IPS-18c (cell line): ENCODE data around the gene DRGX.

Experiments
- H3K4me3 ChIP-seq: 2 replicates; pipeline ENCODE4 v1.7.0; 2013; ENCODE audit warnings: low read depth, mild to moderate bottlenecking, low read length, moderate library complexity; ENCODE audit not compliant: insufficient read depth
- H3K9me3 ChIP-seq: one replicate; pipeline ENCODE4 v1.6.1; 2013; ENCODE audit warnings: mild to moderate bottlenecking, low read length, moderate library complexity; ENCODE audit not compliant: control insufficient read depth, insufficient read depth

Gene DRGX

GRCh38 chr10:49322371-49323170 lies 73.3 kb downstream of the DRGX start:
- no peaks in the 10 kb centered on the region for H3K9me3 ChIP-seq
- H3K4me3 ChIP-seq = no peak overlapping the region

- Histone ChIP-seq H3K9me3 (no peaks in the 10 kb centered on the region), H3K4me3 (no peak overlapping the region)
Observed at GRCh38 chr10:49321021-49321420, 74.9 kb downstream of the DRGX start.

- Histone ChIP-seq H3K9me3 (no peaks in the 10 kb centered on the region), H3K4me3 (no peak overlapping the region)
Observed at GRCh38 chr10:49320191-49320590, 75.7 kb downstream of the DRGX start.

- H3K4me3 ChIP-seq = no peak overlapping the region
- H3K9me3 ChIP-seq = no peaks in the 10 kb centered on the region
Observed at GRCh38 chr10:49319206-49319605, 76.7 kb downstream of the DRGX start.

GRCh38 chr10:49318755-49319154 lies 77.1 kb downstream of the DRGX start:
- Histone ChIP-seq H3K4me3 (no peak overlapping the region), H3K9me3 (no peaks in the 10 kb centered on the region)

- no peaks in the 10 kb centered on the region for H3K9me3 ChIP-seq
- no peak overlapping the region for H3K4me3 ChIP-seq
Observed at GRCh38 chr10:49318028-49318427, 77.9 kb downstream of the DRGX start.

- H3K9me3 ChIP-seq = no peaks in the 10 kb centered on the region
Observed at GRCh38 chr10:49314806-49315205, 81.1 kb downstream of the DRGX start.

More at GRCh38 chr10:49314806-49315205, 81.1 kb downstream of the DRGX start:
- no peak overlapping the region for H3K4me3 ChIP-seq
